Astrocyte (in vitro differentiated cells and primary cell): ENCODE data around the gene NPVF. TPM values are rescaled to one million over a fixed set of nuclear protein-coding genes. Genes with fewer than 3 reads are reported as not detected.

ENCODE experiments used
- DNase-seq: peaks from one replicate; pipeline ENCODE4 v3.0.0-alpha.2; 2010; ENCODE audit warnings: low read depth
- FAIRE-seq: peaks from 2 replicates; lab custom pipeline; 2011; peaks lifted over from hg19 to GRCh38; lab: Jason Lieb, UNC
- H2AFZ ChIP-seq: 2 replicates; pipeline ENCODE4 v1.6.0; 2012; ENCODE audit warnings: low read depth, low read length, inconsistent platforms
- H3K27ac ChIP-seq: 2 replicates; pipeline ENCODE4 v1.5.1; 2011; ENCODE audit warnings: low read depth, low read length, inconsistent platforms
- H3K27me3 ChIP-seq: 2 replicates; pipeline ENCODE4 v1.6.0; 2011; ENCODE audit warnings: low read length, inconsistent platforms; ENCODE audit not compliant: insufficient read depth
- H3K36me3 ChIP-seq: 2 replicates; pipeline ENCODE4 v1.5.1; 2011; ENCODE audit warnings: low read length, inconsistent platforms; ENCODE audit not compliant: insufficient read depth
- H3K4me1 ChIP-seq: 2 replicates; pipeline ENCODE4 v1.5.1; 2011; ENCODE audit warnings: low read length, inconsistent platforms; ENCODE audit not compliant: insufficient read depth
- H3K4me2 ChIP-seq: 2 replicates; pipeline ENCODE4 v1.6.0; 2012; ENCODE audit warnings: low read length, inconsistent platforms
- H3K4me3 ChIP-seq: 2 replicates; pipeline ENCODE4 v1.5.1; 2011; ENCODE audit warnings: low read depth, mild to moderate bottlenecking, low read length, inconsistent platforms; ENCODE audit not compliant: insufficient read depth
- H3K79me2 ChIP-seq: 2 replicates; pipeline ENCODE4 v1.6.0; 2012; ENCODE audit warnings: mild to moderate bottlenecking, low read length, inconsistent platforms; ENCODE audit not compliant: insufficient read depth
- H3K9ac ChIP-seq: 2 replicates; pipeline ENCODE4 v1.6.0; 2012; ENCODE audit warnings: mild to moderate bottlenecking, low read length, inconsistent platforms
- H3K9me3 ChIP-seq: 2 replicates; pipeline ENCODE4 v1.5.1; 2012; ENCODE audit warnings: low read depth, mild to moderate bottlenecking, low read length, inconsistent platforms; ENCODE audit not compliant: insufficient read depth
- H4K20me1 ChIP-seq: 2 replicates; pipeline ENCODE4 v1.6.0; 2012; ENCODE audit warnings: low read length, inconsistent platforms; ENCODE audit not compliant: insufficient read depth
- H3K27ac Mint-ChIP-seq: one replicate; pipeline ENCODE4 v1.8.0; 2021; ENCODE audit warnings: mild to moderate bottlenecking, mixed read lengths; ENCODE audit not compliant: unreplicated experiment
- H3K27me3 Mint-ChIP-seq: one replicate; pipeline ENCODE4 v1.8.0; 2021; ENCODE audit warnings: low read depth, mixed read lengths; ENCODE audit not compliant: unreplicated experiment
- H3K36me3 Mint-ChIP-seq: one replicate; pipeline ENCODE4 v1.8.0; 2021; ENCODE audit warnings: low read depth, mixed read lengths; ENCODE audit not compliant: unreplicated experiment
- H3K4me1 Mint-ChIP-seq: one replicate; pipeline ENCODE4 v1.8.0; 2021; ENCODE audit warnings: low read depth, mixed read lengths; ENCODE audit not compliant: unreplicated experiment
- H3K4me3 Mint-ChIP-seq: one replicate; pipeline ENCODE4 v1.8.0; 2021; ENCODE audit warnings: mild to moderate bottlenecking, moderate library complexity, mixed read lengths; ENCODE audit not compliant: unreplicated experiment
- H3K9me3 Mint-ChIP-seq: one replicate; pipeline ENCODE4 v1.8.0; 2021; ENCODE audit warnings: mild to moderate bottlenecking, mixed read lengths; ENCODE audit not compliant: unreplicated experiment
- EZH2 ChIP-seq: IDR thresholded peaks from 2 replicates; pipeline ENCODE4 v1.6.1; 2012; ENCODE audit warnings: mild to moderate bottlenecking, low read length, inconsistent platforms; ENCODE audit not compliant: insufficient read depth
- total RNA-seq: library from RNA; stranded (reverse); gene quantifications from 2 replicates; pipeline ENCODE4 v1.2.1, GENCODE V29; 2021
- TF ChIP-seq, protein P1 (sequence below): IDR thresholded peaks from 2 replicates; pipeline ENCODE4 v1.5.1; 2011; ENCODE audit warnings: low read depth, mild to moderate bottlenecking, inconsistent platforms, low read length, moderate library complexity; ENCODE audit not compliant: insufficient read depth

NPVF gene
- total RNA-seq, 1 donor from 2014 or later: not detected

- H2AFZ ChIP-seq: no peak overlapping the region
- no peaks in the 10 kb centered on the region for H3K4me1 Mint-ChIP-seq
- no peaks in the 10 kb centered on the region for H3K4me1 ChIP-seq
- no peaks in the 10 kb centered on the region for H3K79me2 ChIP-seq
- FAIRE-seq (no peak), DNase-seq (no peak)
- H3K36me3 Mint-ChIP-seq: no peaks in the 10 kb centered on the region
- H3K4me3 Mint-ChIP-seq: no peak overlapping the region
- H3K27me3 ChIP-seq: peaks cover under 1% of the 10 kb centered on the region
- H3K9me3 ChIP-seq: no peaks in the 10 kb centered on the region
- no peak for TF ChIP-seq EZH2
- TF ChIP-seq, protein P1, sequence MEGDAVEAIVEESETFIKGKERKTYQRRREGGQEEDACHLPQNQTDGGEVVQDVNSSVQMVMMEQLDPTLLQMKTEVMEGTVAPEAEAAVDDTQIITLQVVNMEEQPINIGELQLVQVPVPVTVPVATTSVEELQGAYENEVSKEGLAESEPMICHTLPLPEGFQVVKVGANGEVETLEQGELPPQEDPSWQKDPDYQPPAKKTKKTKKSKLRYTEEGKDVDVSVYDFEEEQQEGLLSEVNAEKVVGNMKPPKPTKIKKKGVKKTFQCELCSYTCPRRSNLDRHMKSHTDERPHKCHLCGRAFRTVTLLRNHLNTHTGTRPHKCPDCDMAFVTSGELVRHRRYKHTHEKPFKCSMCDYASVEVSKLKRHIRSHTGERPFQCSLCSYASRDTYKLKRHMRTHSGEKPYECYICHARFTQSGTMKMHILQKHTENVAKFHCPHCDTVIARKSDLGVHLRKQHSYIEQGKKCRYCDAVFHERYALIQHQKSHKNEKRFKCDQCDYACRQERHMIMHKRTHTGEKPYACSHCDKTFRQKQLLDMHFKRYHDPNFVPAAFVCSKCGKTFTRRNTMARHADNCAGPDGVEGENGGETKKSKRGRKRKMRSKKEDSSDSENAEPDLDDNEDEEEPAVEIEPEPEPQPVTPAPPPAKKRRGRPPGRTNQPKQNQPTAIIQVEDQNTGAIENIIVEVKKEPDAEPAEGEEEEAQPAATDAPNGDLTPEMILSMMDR: no peak
- no peaks in the 10 kb centered on the region for H4K20me1 ChIP-seq
- H3K27ac ChIP-seq: no peak overlapping the region
- H3K27me3 Mint-ChIP-seq: peaks cover 14% of the 10 kb centered on the region
- H3K4me2 ChIP-seq: no peak overlapping the region
- no peak overlapping the region for H3K27ac Mint-ChIP-seq
- no peaks in the 10 kb centered on the region for H3K36me3 ChIP-seq
- no peaks in the 10 kb centered on the region for H3K9me3 Mint-ChIP-seq
- H3K4me3 ChIP-seq: no peak overlapping the region
- no peak overlapping the region for H3K9ac ChIP-seq
Observed at GRCh38 chr7:25222666-25223065, 5.6 kb downstream of the NPVF start.

- TF ChIP-seq EZH2: no peak
- TF ChIP-seq, protein P1: no peak
- Mint-ChIP-seq H3K9me3 (no peaks in the 10 kb centered on the region), H3K4me3 (no peak overlapping the region), H3K27me3 (peaks cover 14% of the 10 kb centered on the region), H3K36me3 (no peaks in the 10 kb centered on the region), H3K4me1 (no peaks in the 10 kb centered on the region), H3K27ac (no peak overlapping the region)
- H3K79me2 ChIP-seq: no peaks in the 10 kb centered on the region
- FAIRE-seq (no peak), DNase-seq (no peak)
- H3K4me2 ChIP-seq: no peak overlapping the region
- H2AFZ ChIP-seq: no peak overlapping the region
- H3K27me3 ChIP-seq: peaks cover 2% of the 10 kb centered on the region
- H3K27ac ChIP-seq: no peak overlapping the region
- no peaks in the 10 kb centered on the region for H4K20me1 ChIP-seq
- H3K4me3 ChIP-seq: no peak overlapping the region
- no peaks in the 10 kb centered on the region for H3K4me1 ChIP-seq
- H3K36me3 ChIP-seq: no peaks in the 10 kb centered on the region
- no peaks in the 10 kb centered on the region for H3K9me3 ChIP-seq
- no peak overlapping the region for H3K9ac ChIP-seq
Observed at GRCh38 chr7:25221009-25221408, 7.3 kb downstream of the NPVF start.

DNA sequence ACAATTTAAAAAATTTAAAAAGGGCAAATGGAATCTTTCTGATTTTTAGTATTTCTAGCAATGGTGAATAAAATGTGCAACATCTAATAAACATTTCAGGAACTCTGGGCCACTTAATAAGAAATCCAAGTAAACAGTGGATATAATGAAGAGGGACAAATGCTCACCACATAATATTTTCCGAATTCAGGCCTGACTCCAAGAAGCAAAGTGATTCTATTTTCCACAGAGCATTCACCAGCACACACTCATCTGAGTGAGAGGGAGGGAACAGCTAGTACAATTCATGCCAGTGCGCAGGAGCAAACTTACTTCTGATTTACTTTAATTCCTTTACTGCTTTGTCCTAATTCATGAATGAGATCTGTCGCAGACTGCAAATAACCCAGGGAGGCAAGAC is 10.1 kb downstream of the NPVF start:
- Histone ChIP-seq H3K4me3 (no peak overlapping the region), H4K20me1 (no peaks in the 10 kb centered on the region), H3K27ac (no peak overlapping the region), H3K36me3 (no peaks in the 10 kb centered on the region), H3K4me2 (no peak overlapping the region), H3K9me3 (no peaks in the 10 kb centered on the region), H3K4me1 (no peaks in the 10 kb centered on the region), H2AFZ (no peak overlapping the region), H3K79me2 (no peaks in the 10 kb centered on the region), H3K27me3 (peaks cover 2% of the 10 kb centered on the region), H3K9ac (no peak overlapping the region)
- FAIRE-seq (no peak), DNase-seq (no peak)
- TF ChIP-seq EZH2: no peak
- TF ChIP-seq, protein P1: no peak
- H3K27ac Mint-ChIP-seq: no peak overlapping the region
- H3K4me1 Mint-ChIP-seq: no peaks in the 10 kb centered on the region
- H3K36me3 Mint-ChIP-seq: no peaks in the 10 kb centered on the region
- H3K9me3 Mint-ChIP-seq: no peaks in the 10 kb centered on the region
- H3K27me3 Mint-ChIP-seq: peaks cover 13% of the 10 kb centered on the region
- no peak overlapping the region for H3K4me3 Mint-ChIP-seq
